ENCODE results near the gene SHPK. TPM values are rescaled to one million over a fixed set of nuclear protein-coding genes. Genes with fewer than 3 reads are reported as not detected.

SHPK gene, protein sequence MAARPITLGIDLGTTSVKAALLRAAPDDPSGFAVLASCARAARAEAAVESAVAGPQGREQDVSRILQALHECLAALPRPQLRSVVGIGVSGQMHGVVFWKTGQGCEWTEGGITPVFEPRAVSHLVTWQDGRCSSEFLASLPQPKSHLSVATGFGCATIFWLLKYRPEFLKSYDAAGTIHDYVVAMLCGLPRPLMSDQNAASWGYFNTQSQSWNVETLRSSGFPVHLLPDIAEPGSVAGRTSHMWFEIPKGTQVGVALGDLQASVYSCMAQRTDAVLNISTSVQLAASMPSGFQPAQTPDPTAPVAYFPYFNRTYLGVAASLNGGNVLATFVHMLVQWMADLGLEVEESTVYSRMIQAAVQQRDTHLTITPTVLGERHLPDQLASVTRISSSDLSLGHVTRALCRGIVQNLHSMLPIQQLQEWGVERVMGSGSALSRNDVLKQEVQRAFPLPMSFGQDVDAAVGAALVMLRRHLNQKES
- total RNA-seq: 8.5 and 15.3 TPM in 2 replicates

DNA sequence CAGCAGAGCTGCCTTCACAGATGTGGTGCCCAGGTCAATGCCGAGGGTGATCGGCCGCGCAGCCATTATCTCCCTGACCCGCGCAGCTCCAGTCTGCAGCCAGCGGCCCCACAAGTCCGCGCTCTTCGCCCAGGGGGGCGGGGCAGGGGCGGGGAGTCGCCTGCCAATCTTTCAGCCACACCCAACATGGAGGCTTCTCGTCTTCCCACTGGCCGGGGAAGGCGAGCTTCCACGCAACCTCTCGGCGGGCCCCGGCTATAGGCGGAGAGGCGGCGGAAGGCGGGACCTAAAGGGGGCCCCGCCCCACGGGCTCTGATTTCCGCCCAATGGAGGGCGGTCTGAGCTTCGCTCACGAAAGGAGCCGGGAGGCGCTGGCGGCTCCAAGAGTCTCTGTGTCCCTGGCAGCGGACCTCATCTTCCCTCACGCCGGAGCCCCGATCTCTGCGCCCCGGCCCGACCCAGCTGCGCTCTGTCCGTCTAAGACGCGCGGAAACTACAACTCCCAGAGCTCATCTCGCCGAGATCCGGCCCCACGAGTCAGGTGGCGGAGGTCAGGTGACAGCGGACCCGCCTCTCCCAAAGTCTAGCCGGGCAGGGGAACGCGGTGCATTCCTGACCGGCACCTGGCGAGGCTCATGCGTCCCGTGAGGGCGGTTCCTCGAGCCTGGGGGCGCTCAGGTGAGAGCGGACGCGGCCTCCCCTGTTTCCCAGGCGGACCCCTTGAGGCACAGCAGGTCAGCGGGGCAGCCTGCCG is at the start of gene SHPK, which contains the start of gene CTNS:
SHPK (minus strand) TSS at position 97 of the 754 bp plus-strand sequence; CDS start at position 66, 31 bp downstream.
CTNS (plus strand) TSS at position 607 of the 754 bp plus-strand sequence. CDS start 3,447 bp downstream, outside the sequence.

GRCh38 chr17:3668279-3669084 is 32.4 kb upstream of the SHPK start, which contains the start of the genes EMC6 and TAX1BP3:
Gene EMC6, plus strand, starts transcription at chr17:3668812. Its CDS starts 335 bp downstream, at chr17:3669147.
Gene TAX1BP3, minus strand, starts transcription at chr17:3668578. Its CDS starts 52 bp downstream, at chr17:3668526.

Other genes starting within 250 kb of the SHPK start
- gene OR3A2, start 249.9 kb downstream of the SHPK start, total RNA-seq: not detected in 2 replicates
- not detected in 2 replicates for gene OR1E1, start 237.8 kb downstream of the SHPK start, total RNA-seq
- gene OR3A3, start 224.9 kb downstream of the SHPK start, total RNA-seq: not detected in 2 replicates
- gene OR1E2, start 202.4 kb downstream of the SHPK start, total RNA-seq: not detected in 2 replicates
- gene SPATA22, start 164.4 kb downstream of the SHPK start, total RNA-seq: 0.33 TPM in 1 of 2 replicates, not detected in the other
- gene ASPA, start 160.3 kb downstream of the SHPK start, total RNA-seq: not detected in 2 replicates
- under 0.01 TPM in 1 of 2 replicates, not detected in the other for gene TRPV3, start 78.4 kb downstream of the SHPK start, total RNA-seq
- 0.22 and 0.43 TPM in 2 replicates for gene TRPV1, start 26.8 kb downstream of the SHPK start, total RNA-seq
- gene CTNS, start 510 bp upstream of the SHPK start, total RNA-seq: 14.5 and 17.2 TPM in 2 replicates
- 160 and 180 TPM in 2 replicates for gene TAX1BP3, start 32.3 kb upstream of the SHPK start, total RNA-seq
- 11.4 and 16.3 TPM in 2 replicates for gene EMC6, start 32.6 kb upstream of the SHPK start, total RNA-seq
- gene P2RX5, start 59.9 kb upstream of the SHPK start, total RNA-seq: 0.11 and 0.17 TPM in 2 replicates
- gene HASPIN, start 87.7 kb upstream of the SHPK start, total RNA-seq: 1.1 and 1.4 TPM in 2 replicates
- 16.6 and 16.7 TPM in 2 replicates for gene ITGAE, start 164.9 kb upstream of the SHPK start, total RNA-seq
- gene NCBP3, start 210.0 kb upstream of the SHPK start, total RNA-seq: 14.8 and 19.3 TPM in 2 replicates

Data from dermis lymphatic vessel endothelial cell (primary cell).